Common myeloid progenitor, CD34-positive (primary cell): ENCODE measurements around the gene SYNDIG1. TPM values are rescaled to one million over a fixed set of nuclear protein-coding genes. Genes with fewer than 3 reads are reported as not detected.
A peak's percentile ranks its signal among the peaks of the same experiment; 100 is the strongest.

Experiments
- CTCF ChIA-PET: fragments of 350-600 bp; sonication (Branson Sonifier 250); formaldehyde crosslinking; loops from one replicate; lab custom pipeline; 2021; ENCODE audit warnings: antibody characterized with exemption; lab: Charles Lee
- POLR2A ChIA-PET: fragments of 350-600 bp; sonication (Branson Sonifier 250); formaldehyde crosslinking; loops from one replicate; lab custom pipeline; 2021; ENCODE audit warnings: antibody characterized with exemption; lab: Charles Lee
- DNase-seq, 3 donors: peaks; one replicate each; pipeline versions ENCODE4 v3.0.0 to v3.0.0-alpha.2; 2013
- H3K27ac ChIP-seq, 2 experiments: 1 replicate in 1 of 2; 2 replicates in 1 of 2; pipeline ENCODE4 v1.7.0; 2013; ENCODE audit warnings: inconsistent platforms in 2 of 2, low read length in 2 of 2, mild to moderate bottlenecking in 2 of 2, low read depth in 1 of 2, moderate library complexity in 1 of 2; ENCODE audit not compliant: severe bottlenecking in 2 of 2, insufficient read depth in 1 of 2, poor library complexity in 1 of 2
- H3K27me3 ChIP-seq, 5 experiments: replicated peaks in 2 of 5; 1 replicate in 3 of 5; 2 replicates in 2 of 5; pipeline versions ENCODE4 v1.6.1 to v1.7.0; 2013; ENCODE audit warnings: low read length in 4 of 5, mild to moderate bottlenecking in 2 of 5, moderate library complexity in 2 of 5, inconsistent platforms in 1 of 5; ENCODE audit not compliant: insufficient read depth in 5 of 5, control insufficient read depth in 4 of 5
- H3K36me3 ChIP-seq, 4 experiments: 1 replicate in 2 of 4; 2 replicates in 2 of 4; pipeline versions ENCODE4 v1.6.1 to v1.7.0; 2013; ENCODE audit warnings: low read length in 3 of 4, control low read depth in 1 of 4, mild to moderate bottlenecking in 1 of 4; ENCODE audit not compliant: control insufficient read depth in 4 of 4, insufficient read depth in 4 of 4
- H3K4me1 ChIP-seq, 4 experiments: 1 replicate in 3 of 4; 2 replicates in 1 of 4; pipeline versions ENCODE4 v1.6.1 to v1.7.1; 2013; ENCODE audit warnings: low read length in 3 of 4, mild to moderate bottlenecking in 3 of 4, control low read depth in 1 of 4, inconsistent platforms in 1 of 4, moderate library complexity in 1 of 4; ENCODE audit not compliant: control insufficient read depth in 4 of 4, insufficient read depth in 4 of 4; ENCODE audit errors: control extremely low read depth in 1 of 4
- H3K4me3 ChIP-seq, 7 experiments: 1 replicate in 4 of 7; 2 replicates in 3 of 7; pipeline versions ENCODE4 v1.5.1 to v1.7.0; 2013; ENCODE audit warnings: mild to moderate bottlenecking in 7 of 7, low read length in 6 of 7, moderate library complexity in 6 of 7, inconsistent platforms in 2 of 7, low read depth in 2 of 7, control low read depth in 1 of 7; ENCODE audit not compliant: insufficient read depth in 4 of 7, control insufficient read depth in 1 of 7; ENCODE audit errors: extremely low read depth in 1 of 7
- H3K9me3 ChIP-seq, 5 experiments: 1 replicate in 4 of 5; 2 replicates in 1 of 5; pipeline versions ENCODE4 v1.6.1 to v1.7.1; 2013; ENCODE audit warnings: low read length in 4 of 5, mild to moderate bottlenecking in 2 of 5, inconsistent platforms in 1 of 5, low read depth in 1 of 5, moderate library complexity in 1 of 5; ENCODE audit not compliant: control insufficient read depth in 4 of 5, insufficient read depth in 2 of 5; ENCODE audit errors: control extremely low read depth in 1 of 5
- WGBS: methylation state at CpG from one replicate; pipeline ENCODE4 v1.1.5; 2013; ENCODE audit not compliant: insufficient coverage; 5-methylcytosine and 5-hydroxymethylcytosine counted together
- polyA plus RNA-seq: library from polyadenylated mRNA; unstranded; fragments of 120-200 nt; gene quantifications from one replicate; pipeline ENCODE4 v1.2.1, GENCODE V29; 2013

The SYNDIG1 gene
- polyA plus RNA-seq, result not detected

DNA sequence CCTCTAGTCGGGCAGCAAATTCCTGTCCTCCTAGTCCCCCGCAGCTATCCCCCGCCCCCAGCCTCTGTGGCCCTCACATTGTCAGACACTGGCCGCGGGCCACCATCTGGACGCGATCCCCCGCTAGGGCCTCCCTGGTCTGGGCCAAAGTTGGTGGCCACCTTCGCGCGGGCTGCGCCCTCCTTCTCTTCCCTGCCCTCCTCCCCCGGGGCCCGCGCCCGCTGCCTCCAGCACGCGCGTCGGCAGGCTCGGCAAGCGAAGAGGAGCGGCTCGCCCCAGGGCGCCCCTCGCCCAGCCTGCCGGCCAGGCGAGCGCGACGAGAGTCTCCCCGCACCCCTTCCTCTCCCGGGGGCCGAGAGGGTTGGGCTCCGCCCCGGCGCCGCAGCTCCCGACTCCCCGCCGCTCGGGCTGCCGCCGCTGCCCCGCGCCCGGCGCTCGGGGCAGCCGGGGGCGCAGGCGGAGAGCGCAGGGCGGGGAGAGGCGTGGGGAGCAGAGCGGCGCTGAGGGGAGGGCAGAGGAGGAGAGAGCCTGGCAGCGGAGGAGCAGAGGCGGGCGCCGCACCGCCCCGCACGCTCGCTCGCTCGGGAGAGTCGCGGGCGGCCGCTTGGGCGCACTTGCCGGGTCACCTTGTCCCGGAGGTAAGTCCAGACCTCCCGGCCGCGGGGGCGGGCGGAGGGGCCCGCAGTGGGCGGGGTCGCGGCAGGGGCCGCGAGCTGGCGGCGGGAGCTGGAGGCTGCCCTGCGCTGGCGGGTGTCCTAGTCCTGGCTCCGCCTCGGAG lies at the start of gene SYNDIG1:
SYNDIG1 (plus strand) TSS at position 514 of the 778 bp plus-strand sequence. CDS start 73,469 bp downstream, outside the sequence.
- Histone ChIP-seq H3K4me3 (peak within 1 kb of the TSS; percentile 1 to 69 (median 57)), H3K9me3 (no peaks in the 10 kb centered on the region), H3K27me3 (peaks cover 0 to 99% (median 41%) of the 10 kb centered on the region in 5 experiments), H3K27ac (no peak within 1 kb of the TSS), H3K4me1 (peaks cover 0 to 28% (median 27%) of the 10 kb centered on the region in 4 experiments), H3K36me3 (no peaks in the 10 kb centered on the region)
- ChIA-PET CTCF (interaction anchor here (1.0 kb wide), 1 partner anchor 213 kb away, joined by 3 read pairs; no protein-coding TSS in a partner anchor), POLR2A (no interaction called here)
- peak in 2 of 3 donors; percentile 35 to 52 for DNase-seq
- under 1% methylated on average over 66 of the region's 91 CpGs for WGBS

GRCh38 chr20:24419786-24420185 lies 49.6 kb upstream of the SYNDIG1 start:
- Histone ChIP-seq H3K36me3 (no peaks in the 10 kb centered on the region), H3K27me3 (no peaks in the 10 kb centered on the region), H3K9me3 (peaks cover 0 to 20% (median 8%) of the 10 kb centered on the region in 5 experiments), H3K27ac (no peak overlapping the region), H3K4me1 (no peaks in the 10 kb centered on the region), H3K4me3 (no peak overlapping the region)
- ChIA-PET CTCF (no interaction called here), POLR2A (no interaction called here)
- WGBS, result 94% methylated on average over 6 of the region's 6 CpGs
- DNase-seq, result no peak

DNA sequence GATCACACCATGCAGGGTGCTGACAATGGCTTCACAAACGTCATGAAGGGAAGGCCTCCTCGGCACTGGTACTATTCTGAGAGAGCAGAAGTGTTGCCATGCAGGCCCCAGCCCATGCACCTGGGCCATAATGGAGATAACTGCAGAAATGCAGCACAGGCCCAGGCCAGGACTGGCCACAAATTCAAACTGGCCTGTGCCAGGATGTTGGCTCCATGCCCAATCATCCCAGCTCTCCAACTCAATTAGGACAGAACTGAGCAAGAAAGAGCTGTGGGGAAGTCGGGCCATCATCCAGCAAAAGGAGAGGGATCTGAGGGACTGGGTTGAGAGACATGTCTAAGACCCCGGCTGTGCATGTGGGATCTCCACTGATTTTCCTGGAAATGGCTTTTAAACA lies 48.9 kb upstream of the SYNDIG1 start:
- POLR2A ChIA-PET, result no interaction called here

DNA sequence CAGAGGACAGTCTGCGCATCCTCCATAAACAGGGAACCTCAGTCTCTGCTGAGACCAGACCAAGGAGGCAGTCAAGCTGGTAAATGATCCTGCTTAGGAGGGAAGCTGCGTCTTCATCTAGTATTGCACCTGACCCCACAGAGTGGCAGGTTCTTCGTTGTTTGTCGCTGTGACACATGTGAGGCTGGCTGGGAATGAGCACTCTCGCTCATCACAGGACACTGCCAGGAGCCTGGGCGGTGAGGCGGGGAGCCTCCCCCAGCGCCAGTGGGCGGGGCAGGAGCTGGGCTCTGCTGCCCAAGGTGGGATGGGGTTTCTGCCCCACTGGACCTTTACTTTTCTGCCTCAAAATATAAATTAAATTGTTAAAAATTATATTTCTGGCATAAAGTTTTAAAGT lies 48.4 kb upstream of the SYNDIG1 start:
- no peaks in the 10 kb centered on the region for H3K36me3 ChIP-seq
- CTCF ChIA-PET, result no interaction called here
- no peaks in the 10 kb centered on the region for H3K27me3 ChIP-seq
- 93% methylated on average over 6 of the region's 9 CpGs for whole genome bisulfite sequencing
- no peak for DNase-seq
- POLR2A ChIA-PET, result no interaction called here
- H3K9me3 ChIP-seq, result peaks cover 0 to 12% (median 5%) of the 10 kb centered on the region in 5 experiments
- H3K4me3 ChIP-seq, result no peak overlapping the region
- no peak overlapping the region for H3K27ac ChIP-seq
- H3K4me1 ChIP-seq, result no peaks in the 10 kb centered on the region

More for the DNA sequence above, 48.9 kb upstream of the SYNDIG1 start:
- Histone ChIP-seq H3K27me3 (no peaks in the 10 kb centered on the region), H3K4me3 (no peak overlapping the region), H3K4me1 (no peaks in the 10 kb centered on the region), H3K27ac (no peak overlapping the region), H3K9me3 (peaks cover 0 to 15% (median 7%) of the 10 kb centered on the region in 5 experiments), H3K36me3 (no peaks in the 10 kb centered on the region)
- CTCF ChIA-PET, result no interaction called here
- no peak for DNase-seq
- WGBS, result 98% methylated on average over 4 of the region's 4 CpGs

DNA sequence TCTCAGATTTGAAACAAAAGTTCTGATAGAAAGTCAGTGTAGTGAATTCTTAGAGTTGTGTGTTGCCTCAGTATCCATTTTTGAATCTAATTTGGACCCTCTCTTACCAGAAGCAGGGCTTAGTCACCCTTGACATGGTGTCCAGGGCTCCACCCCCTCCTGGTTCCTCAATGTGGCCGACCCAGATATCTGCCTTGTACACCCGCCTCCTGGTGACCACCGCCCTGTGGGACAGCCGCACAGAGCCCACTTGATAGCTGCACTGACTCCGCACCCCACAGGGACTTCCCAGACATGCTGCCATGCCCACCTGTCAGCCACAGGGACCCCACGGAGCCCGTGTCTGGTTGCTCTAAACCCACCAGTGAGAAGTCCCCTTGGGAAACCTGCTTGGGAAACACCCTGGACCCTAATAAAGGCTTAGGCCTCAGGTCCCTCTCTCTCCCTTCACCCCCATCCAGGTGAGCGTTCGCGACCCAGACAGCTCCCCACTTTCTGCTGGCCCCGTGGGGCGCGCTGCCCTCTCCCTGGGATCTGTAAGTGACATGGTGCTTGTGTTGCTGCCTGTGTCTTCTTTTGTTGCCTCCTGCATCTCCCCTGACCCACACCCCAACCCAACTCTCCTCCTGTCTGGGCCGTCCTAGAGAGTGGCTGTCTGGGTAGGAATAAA lies 47.2 kb upstream of the SYNDIG1 start:
- peak in 1 of 3 donors; percentile 6 for DNase-seq
- H3K27me3 ChIP-seq, result no peaks in the 10 kb centered on the region
- H3K36me3 ChIP-seq, result no peaks in the 10 kb centered on the region
- 93% methylated on average over 11 of the region's 14 CpGs for WGBS
- no peaks in the 10 kb centered on the region for H3K4me1 ChIP-seq
- CTCF ChIA-PET, result interaction anchor here (1.3 kb wide), 1 partner anchor 31 kb away, joined by 3 read pairs; no protein-coding TSS in a partner anchor
- POLR2A ChIA-PET, result no interaction called here
- H3K4me3 ChIP-seq, result no peak overlapping the region
- H3K27ac ChIP-seq, result no peak overlapping the region
- H3K9me3 ChIP-seq, result peaks cover 0 to 3% (median under 1%) of the 10 kb centered on the region in 5 experiments

DNA sequence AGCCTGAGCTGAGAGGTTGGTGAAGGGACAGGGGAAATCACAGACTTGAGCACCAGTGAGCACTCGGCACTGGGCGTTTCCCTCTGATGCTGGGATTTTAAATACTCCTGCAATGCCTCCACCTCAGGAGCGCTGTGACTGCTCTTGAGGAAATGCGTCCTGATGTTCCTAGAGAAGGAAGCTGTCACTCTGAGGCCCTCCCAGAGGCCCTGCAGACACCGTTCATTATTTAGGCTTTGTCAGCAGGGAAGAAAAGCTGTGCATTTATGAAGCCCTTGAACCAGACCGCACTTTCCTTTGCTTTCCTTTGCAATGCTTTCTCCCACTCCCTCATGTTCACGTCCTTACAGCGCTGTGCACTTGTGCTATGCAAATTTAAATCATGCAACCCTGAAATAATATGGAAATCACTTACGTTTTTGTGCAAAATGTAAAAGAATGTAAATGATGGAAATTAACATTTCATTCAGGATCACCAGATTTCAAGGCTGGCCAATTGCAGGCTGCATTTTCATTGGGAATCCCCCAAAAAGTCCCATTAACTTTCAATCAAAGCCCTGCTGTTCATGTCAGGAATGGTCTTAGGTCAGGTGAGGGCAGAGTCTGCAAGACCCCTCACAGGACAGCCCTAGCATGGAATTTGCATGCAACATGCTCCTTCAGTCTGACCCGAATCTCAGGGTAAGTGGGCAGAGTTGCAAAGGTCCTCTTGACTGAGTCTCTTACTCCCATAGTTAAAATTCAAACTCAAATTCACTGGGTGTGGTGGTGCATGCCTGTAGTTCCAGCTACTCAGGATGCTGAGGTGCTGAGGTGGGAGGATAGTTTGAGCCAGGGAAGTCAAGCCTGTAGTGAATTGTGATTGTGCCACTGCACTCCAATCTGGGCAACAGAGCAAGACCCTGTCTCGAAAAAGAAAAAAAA lies 45.8 kb upstream of the SYNDIG1 start:
- WGBS, result 78% methylated on average over 8 of the region's 11 CpGs
- no peaks in the 10 kb centered on the region for H3K27me3 ChIP-seq
- no peaks in the 10 kb centered on the region for H3K36me3 ChIP-seq
- no peak for DNase-seq
- CTCF ChIA-PET, result no interaction called here
- H3K27ac ChIP-seq, result no peak overlapping the region
- peaks cover 0 to 6% (median 0%) of the 10 kb centered on the region in 5 experiments for H3K9me3 ChIP-seq
- POLR2A ChIA-PET, result no interaction called here
- H3K4me3 ChIP-seq, result no peak overlapping the region
- no peaks in the 10 kb centered on the region for H3K4me1 ChIP-seq
